ENCODE data around the gene TMEM95.
"Not testable (repeated sequence)": the region's sequence is repeated elsewhere in the genome, so short reads cannot be mapped to it uniquely, and the experiment has no call there.

- not testable (repeated sequence) for TF ChIP-seq MXI1 (IDR thresholded peaks at IDR 0.05; ENCODE audit: low read depth, low read length); CTCF (IDR thresholded peaks at IDR 0.05 in 2 of 3, conservative IDR thresholded peaks at IDR 0.05 in 1 of 3; ENCODE audit: control insufficient read depth in 2 of 3, extremely low read depth in 1 of 3, insufficient read depth in 1 of 3, low read depth in 3 of 3, low read length in 3 of 3); HDAC6 (IDR thresholded peaks at IDR 0.05; ENCODE audit: unreplicated experiment); BRCA1 (IDR thresholded peaks at IDR 0.05; ENCODE audit: low read depth, low read length); BACH1 (IDR thresholded peaks at IDR 0.05; ENCODE audit: borderline replicate concordance); RAD21 (IDR thresholded peaks at IDR 0.05; ENCODE audit: insufficient read depth, low read depth, low read length); EZH2 (IDR thresholded peaks at IDR 0.05; ENCODE audit: borderline replicate concordance, control insufficient read depth, low read depth, low read length); JUNB (IDR thresholded peaks at IDR 0.05); MEF2A (IDR thresholded peaks at IDR 0.05; ENCODE audit: insufficient read depth, low read depth, low read length); ZZZ3 (IDR thresholded peaks at IDR 0.05; ENCODE audit: control insufficient read depth, insufficient read length, low read depth); ATF7 (IDR thresholded peaks at IDR 0.05; ENCODE audit: low read depth); ETV6 (conservative IDR thresholded peaks at IDR 0.05 in 1 of 2, IDR thresholded peaks at IDR 0.05 in 1 of 2; ENCODE audit: borderline replicate concordance in 1 of 2, low read depth in 1 of 2)
Observed at GRCh38 chr17:7365963-7366362, 11.0 kb downstream of the TMEM95 start.

Data from GM12878 (cell line).